HL-60/S4 treated with phorbol 12-myristate 13-acetate at 8.2 ng/mL for 4 days and 3 days (cell line): ENCODE measurements around the gene ABCA3.
"Not testable (repeated sequence)": the region's sequence is repeated elsewhere in the genome, so short reads cannot be mapped to it uniquely, and the experiment has no call there.

Source experiments
- in situ Hi-C: fragments of 300-500 bp; cut with MboI; formaldehyde crosslinking; loops from 2 replicates; pipeline ENCODE4 v1.15.0; 2022; ENCODE audit warnings: low sequenced_read_pairs

Gene ABCA3

GRCh38 chr16:2263026-2263425 is 77.5 kb downstream of the ABCA3 start:
- in situ Hi-C loops = not testable (repeated sequence)

GRCh38 chr16:2260250-2260649 is 80.3 kb downstream of the ABCA3 start:
- in situ Hi-C loops = no loop called here

DNA sequence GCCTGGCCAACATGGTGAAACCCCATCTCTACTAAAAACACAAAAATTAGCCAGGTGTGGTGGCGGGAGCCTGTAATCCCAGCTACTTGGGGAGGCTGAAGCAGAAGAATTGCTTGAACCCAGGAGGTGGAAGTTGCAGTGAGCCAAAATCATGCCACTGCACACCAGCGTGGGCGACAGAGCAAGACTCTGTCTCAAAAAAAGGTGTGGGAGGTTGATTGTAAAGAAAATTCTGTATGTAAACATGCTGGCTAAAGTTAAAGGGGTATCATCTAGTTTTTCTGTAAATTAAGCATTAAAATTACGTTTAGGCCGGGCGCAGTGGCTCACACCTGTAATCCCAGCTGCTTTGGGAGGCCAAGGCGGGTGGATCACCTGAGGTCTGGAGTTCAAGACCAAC is 82.0 kb downstream of the ABCA3 start:
- in situ Hi-C loops = not testable (repeated sequence)

DNA sequence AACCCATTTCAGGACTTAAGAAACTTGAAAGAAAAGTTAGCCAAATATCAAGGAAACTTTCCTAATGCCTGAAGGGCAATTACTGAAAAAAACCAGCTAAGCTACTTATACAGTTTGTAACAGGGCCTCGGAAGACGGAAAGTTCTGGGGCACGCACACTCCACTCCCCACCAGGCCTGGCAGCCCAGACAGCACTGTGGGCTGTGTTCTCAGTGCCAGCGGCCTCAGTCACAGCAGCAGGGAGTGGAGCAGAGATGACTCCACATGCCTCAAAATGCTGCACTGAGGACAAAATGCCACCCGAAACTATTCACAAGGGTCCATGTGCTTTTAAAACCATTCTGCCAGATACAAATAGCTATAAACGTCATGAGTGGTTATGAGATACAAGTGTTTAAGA is 82.8 kb downstream of the ABCA3 start:
- in situ Hi-C loops = no loop called here

- in situ Hi-C loops = no loop called here
Observed at GRCh38 chr16:2256531-2257140, 83.9 kb downstream of the ABCA3 start.

DNA sequence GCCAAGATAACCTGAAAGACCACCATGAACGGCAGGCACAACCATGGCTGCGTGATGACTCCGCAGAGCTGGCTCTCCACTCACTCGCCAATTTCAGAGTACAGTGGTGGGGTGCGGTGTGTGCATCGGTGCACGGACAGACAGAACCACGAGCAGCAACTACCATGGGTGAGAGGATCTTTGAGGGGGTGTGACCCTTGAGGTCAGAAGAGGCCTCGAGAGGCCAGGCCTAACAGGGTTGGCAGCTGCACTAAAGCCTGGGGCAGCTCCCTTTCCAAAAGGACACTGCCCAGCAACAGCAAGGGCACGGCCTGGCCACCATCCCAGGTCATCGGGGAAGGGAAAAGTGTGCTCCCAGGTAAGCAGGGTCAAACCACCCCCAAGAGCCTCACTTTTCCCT is 87.2 kb downstream of the ABCA3 start:
- in situ Hi-C loops = no loop called here

DNA sequence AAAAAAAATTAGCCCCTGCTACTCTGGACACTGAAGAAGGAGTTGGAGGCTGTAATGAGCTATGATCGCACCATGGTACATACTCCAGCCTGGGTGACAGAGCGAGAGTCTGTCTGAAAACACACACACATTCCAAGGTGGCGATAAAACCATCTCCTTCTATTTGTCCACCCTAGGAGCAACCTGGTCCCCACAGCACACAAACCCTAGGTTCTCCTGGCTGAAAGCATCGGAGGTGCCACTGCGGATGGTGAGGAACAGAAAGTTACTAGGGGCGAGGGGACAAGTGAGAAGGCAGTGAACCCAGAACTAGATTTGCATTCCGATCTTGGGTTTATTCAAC is 87.8 kb downstream of the ABCA3 start:
- in situ Hi-C loops = no loop called here

DNA sequence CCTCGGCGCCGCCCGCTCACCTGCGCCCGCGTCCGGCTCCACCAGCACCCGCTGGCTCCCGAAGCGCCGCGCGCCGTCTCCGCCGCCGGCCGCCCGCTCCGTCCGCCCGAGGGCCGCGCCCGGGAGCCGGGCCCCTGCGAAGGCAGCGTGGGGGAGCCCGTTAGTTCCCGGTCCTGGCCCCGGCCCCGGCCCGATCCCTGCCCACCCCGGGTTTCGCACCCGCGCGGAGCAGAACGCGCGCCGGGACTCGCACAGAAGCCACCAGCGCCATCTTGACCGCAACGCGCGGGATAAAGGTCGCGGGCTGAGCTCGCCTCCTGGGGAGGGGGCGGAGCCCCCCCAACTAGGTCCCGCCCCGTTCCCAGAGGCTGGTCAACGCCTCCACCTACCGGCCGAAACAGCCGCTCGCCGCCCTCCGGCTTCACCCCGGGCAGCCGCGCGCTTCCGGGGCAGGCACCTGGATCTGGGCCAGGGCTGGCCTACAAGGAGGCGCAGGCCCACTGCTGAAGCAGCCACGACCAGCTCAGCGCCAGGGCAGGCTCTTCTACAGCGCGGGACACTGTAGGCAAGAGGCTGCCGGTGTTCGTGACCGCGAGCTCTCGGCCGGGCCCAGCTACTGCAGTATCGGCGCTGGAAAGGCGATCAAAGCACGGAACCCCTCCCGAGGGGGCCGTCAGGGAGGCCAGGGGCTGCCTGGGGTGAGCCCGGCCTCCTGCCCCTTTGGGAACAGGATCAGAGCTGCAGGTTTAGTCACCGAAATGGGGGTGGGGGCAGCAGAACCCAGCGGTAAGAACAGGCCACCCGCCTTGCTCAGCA is 89.0 kb downstream of the ABCA3 start, which contains the start of gene ECI1:
ECI1 (minus strand) TSS at position 292 of the 816 bp plus-strand sequence; CDS start at position 271, 21 bp downstream.
- in situ Hi-C loops = no loop called here

- in situ Hi-C loops = no loop called here
Observed at GRCh38 chr16:2250652-2251295, 89.8 kb downstream of the ABCA3 start.

- in situ Hi-C loops = loop anchor here (25.0 kb wide), 1 partner anchor 109 kb away; the partner anchor contains the start of genes PKD1 and RAB26
Observed at GRCh38 chr16:2246301-2246885, 94.1 kb downstream of the ABCA3 start.

DNA sequence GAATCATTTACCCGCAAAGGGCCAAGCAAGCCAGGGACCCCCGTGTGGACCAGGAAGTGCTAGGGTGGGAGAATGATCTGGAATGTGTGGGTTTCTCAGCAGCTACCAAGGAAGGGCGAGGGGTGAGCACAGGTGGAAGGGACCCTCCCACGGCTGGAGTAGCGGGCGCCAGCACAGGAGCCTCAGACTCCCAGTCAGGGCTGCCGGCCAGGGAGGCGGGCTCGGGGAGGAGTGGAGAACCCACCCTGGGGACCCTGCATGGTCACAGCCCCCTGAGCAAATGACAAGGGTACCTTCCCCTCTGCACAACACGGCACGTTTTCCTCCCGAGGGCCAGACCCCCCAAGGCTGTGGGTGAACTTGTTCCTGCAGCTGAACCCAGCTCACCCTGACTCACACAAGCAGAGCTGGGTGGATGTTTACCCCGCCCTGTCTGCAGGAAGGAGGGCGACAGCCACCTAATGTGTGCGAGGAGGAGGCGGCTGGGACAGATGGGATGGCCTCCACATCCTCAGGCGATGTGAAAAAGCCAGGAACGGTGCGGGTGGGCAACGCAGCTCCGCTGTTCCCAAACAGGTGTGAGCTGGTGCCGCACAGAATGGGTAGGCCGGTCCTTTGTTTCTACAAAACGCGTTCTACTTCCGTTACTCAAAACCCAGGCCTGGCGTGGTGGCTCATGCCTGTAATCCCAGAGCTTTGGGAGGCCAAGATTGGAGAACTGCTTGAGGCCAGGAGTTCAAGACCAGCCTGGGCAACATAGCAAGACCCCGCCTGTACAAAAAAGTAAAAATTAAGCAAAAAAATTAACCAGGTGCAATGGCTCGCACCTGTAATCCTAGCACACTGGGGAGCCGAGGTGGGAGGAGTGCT is 95.4 kb downstream of the ABCA3 start:
- in situ Hi-C loops = loop anchor here (25.0 kb wide), 1 partner anchor 108 kb away; the partner anchor contains the start of genes PKD1 and RAB26

GRCh38 chr16:2244301-2244700 is 96.2 kb downstream of the ABCA3 start:
- in situ Hi-C loops = loop anchor here (25.0 kb wide), 1 partner anchor 107 kb away; the partner anchor contains the start of genes PKD1 and RAB26

DNA sequence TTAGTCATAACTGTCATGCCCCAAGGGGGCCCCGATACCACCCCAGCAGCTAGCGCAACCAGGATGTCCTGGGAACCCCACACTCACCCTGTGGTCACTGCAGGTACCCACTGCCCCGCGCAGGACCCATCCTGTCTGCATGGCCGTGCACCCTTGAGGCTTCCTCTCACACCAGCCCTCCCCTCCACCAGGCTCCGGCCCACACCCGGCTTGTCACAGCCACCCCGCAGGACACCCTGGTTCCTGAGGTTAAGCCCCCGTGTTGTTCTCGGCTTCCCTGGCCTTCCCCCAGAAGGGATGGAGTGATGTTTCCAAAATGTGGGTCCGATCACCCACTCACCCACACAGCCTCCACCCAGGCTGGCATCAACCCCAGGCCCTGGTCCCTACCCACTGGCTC is 96.7 kb downstream of the ABCA3 start:
- in situ Hi-C loops = loop anchor here (25.0 kb wide), 1 partner anchor 106 kb away; the partner anchor contains the start of genes PKD1 and RAB26

DNA sequence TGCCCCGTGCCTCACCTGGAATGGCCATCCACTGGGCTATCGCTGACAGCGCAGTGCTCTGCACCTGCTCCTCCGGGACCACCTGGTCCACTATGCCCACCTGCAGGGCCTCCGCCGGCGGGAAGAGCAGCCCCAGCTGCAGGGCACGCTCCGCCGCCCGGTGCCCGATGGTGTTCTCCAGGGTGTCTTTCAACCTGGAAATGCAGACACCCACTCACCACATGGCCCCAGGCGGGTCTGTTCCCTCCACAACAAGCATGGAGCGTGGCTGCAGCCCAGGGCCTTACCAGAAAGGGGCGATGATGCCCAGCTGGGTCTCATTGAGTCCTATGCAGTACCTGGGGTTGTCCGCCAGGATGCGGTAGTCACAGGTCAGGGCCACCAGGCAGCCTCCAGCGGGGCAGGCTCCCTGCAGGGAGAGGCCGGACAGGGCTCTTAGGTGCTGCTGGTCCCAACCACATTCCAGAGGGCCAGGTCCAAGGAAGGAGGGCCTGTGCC is 97.4 kb downstream of the ABCA3 start:
- in situ Hi-C loops = loop anchor here (25.0 kb wide), 1 partner anchor 106 kb away; the partner anchor contains the start of genes PKD1 and RAB26

DNA sequence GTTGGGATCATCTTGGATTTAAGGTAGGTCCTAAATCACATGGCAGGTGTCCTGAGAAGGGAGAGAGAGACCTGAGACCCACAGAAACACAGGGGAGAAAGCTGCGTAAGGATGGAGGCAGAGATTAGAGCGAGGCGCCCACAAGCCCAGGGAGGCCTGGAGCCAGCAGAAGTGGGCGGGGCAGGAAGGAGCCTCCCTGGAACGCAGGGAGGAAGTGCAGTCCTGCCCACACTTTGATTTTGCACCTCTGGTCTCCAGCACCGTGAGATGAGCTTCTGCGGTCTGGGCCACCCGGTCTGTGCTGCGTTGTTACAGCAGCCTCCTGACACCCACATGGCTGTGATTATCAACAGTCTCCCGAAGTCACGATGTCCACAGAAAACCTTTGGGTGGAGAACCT is 97.9 kb downstream of the ABCA3 start:
- in situ Hi-C loops = loop anchor here (25.0 kb wide), 1 partner anchor 105 kb away; the partner anchor contains the start of genes PKD1 and RAB26

DNA sequence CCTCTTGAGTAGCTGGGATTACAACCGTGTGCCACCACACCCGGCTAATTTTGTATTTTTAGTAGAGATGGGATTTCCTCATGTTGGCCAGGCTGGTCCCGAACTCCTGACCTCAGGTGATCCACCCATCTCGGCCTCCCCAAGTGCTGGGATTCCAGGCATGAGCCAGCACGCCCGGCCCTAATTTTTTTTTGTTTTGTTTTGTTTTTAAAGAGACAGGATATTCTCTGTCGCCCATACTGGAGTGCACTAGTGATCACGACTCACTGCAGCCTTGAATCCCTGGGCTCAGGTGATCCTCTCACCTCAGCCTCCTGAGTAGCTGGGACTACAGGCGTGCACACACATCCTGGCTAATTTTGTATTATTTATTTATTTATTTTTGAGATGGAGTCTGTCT is 100.2 kb downstream of the ABCA3 start:
- in situ Hi-C loops = loop anchor here (25.0 kb wide), 1 partner anchor 103 kb away; the partner anchor contains the start of genes PKD1 and RAB26

DNA sequence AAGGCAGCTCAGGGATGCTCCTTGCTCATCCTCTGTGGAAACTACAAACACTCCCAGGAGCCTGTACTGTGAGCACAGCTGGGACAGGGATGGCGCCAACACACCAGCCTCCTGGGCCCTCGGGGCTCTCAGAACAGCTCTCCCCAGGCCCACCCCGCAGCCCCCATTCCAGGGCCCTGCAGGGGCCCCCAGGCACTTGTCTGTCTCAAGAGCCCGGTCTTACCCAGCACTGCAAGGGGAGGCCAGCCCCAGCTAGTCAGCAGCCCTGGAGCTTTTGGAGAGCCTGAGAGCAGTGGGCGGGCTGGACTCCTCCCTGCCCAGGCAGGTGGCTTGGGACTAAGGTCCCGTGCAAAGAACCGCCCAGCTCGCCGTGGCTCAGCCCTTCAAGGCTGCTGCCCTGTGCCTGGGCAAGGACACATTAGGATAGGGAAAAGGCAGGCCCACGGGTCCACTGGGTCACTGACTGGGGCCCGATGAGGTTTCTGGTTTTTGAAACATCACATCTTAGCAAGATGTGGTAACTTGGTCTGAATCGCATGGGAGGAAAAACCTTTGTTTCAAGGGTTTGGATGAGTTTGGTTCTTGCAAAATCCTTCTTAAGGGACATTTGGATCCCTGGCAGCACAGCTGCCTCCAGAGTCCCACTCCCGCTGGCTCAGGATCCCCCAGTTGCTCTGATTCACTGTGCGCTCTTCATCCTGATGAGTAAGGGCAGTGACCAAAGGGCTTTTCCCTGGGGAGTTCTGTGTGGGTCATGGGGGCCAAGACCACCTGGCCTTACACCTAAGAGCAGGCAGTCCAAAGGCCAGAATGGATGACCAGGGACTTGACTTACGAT is 101.5 kb downstream of the ABCA3 start:
- in situ Hi-C loops = loop anchor here (25.0 kb wide), 1 partner anchor 102 kb away; the partner anchor contains the start of genes PKD1 and RAB26

DNA sequence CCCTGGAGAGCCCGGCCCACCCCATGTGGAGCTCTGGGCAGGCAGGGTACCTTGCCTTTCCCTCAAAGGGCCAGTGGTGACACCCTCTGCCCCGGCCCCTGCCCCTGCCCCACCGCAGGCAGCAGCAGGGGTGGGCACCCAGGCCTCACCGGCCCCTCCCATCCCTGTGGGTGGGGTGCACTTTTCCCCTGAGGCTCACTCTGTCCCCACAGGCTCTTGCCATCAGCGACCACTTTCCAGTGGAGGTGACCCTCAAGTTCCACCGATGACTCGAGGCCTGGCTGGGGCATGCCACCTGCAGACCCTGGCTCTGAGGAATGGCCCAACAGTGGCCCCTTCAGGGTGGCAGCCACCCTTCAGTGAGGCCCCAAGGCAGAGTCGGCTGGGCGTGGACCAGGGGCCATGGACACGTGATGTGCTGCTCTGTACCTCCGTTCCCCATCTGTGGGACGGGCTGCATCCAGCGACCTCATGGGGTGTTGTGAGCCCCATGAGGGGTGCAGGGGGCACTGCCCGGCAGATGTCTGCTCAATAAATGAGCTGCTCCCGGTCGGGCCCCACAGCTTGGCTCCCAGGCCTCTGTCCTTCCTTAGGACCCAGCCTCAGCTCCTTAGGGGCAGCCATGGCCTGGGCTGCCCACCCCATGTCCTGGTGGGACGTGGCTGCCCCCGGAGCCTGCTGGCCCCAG is 102.2 kb downstream of the ABCA3 start:
- in situ Hi-C loops = loop anchor here (25.0 kb wide), 1 partner anchor 101 kb away; the partner anchor contains the start of genes PKD1 and RAB26
